GM21447 (cell line): Measurements from ENCODE around the gene ZNF581.

Source experiments
- ATAC-seq: cut with Tn5 transposase; IDR thresholded peaks from one replicate; pipeline ENCODE4 v1.9.1; 2021; ENCODE audit not compliant: unreplicated experiment

The ZNF581 gene

DNA sequence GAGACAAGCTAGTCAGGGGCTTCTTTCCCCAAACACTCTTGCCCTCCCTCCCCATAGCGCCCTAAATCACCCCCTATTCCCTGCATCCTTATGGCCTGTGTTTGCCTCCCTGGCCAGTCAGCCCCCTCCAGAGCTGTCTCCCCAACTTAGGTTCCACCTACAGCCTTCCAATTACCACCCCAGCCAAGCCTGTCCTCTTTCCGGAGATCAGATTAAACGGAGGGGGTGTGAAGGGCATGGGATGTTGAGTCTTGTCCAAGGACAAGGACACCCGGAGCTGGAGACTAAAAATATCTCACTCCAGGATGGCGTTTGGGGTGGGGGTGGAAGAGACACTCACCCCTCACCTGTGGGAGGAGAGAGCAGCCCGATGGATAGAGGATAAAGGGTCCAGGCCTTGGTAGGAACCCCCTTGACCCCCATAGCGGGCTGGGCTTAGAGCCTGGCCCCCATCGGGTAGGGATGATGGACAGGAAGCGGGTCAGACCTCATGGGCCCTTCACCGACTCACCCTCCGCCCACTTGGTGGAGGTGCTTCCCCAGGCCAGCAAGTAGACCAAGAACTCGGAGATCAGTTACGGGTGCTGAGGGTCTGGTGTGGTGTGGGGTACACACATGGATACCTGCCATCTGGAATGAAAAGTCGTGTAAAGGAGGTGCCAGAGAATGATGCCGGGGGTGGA is 32.0 kb upstream of the ZNF581 start:
- ATAC-seq, result no peak

DNA sequence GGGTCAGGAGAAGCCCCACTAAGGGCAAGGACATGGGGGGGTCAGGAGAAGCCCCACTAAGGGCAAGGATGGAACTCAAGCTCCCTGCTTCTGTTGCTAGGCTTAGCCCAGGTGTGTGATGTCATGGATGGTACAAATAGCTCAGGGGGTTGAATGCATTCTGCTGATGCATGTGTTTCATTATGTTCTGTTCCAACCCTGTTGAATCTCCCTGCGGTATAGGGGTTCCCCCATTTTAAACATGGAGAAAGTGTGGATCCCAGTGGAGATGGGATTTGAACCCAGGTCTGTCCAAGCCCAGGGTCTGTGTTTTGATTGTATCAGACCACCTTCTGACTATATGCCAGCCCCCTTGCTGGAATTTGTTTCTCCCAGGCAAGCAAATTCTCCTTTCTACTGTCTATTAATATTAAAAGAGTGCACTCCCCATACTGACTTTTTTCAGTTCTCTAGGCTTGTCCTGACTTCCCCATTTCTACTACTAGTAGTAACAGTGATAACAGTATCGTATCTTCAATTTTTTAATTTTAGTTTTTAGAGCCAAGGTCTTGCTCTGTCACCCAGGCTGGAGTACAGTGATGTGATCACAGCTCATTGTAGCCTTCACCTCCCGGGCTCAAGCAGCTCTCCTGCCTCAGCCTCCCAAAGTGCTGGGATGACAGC is 31.3 kb upstream of the ZNF581 start:
- ATAC-seq, result no peak

- ATAC-seq, result no peak
Observed at GRCh38 chr19:55613396-55613795, 30.1 kb upstream of the ZNF581 start.

- no peak for ATAC-seq
Observed at GRCh38 chr19:55613930-55614710, 29.3 kb upstream of the ZNF581 start.

GRCh38 chr19:55614711-55615542 is 28.5 kb upstream of the ZNF581 start:
- no peak for ATAC-seq

- ATAC-seq, result no peak
Observed at GRCh38 chr19:55615543-55616394, 27.7 kb upstream of the ZNF581 start.

GRCh38 chr19:55616395-55616875 is 27.0 kb upstream of the ZNF581 start:
- no peak for ATAC-seq

GRCh38 chr19:55617426-55617825 is 26.0 kb upstream of the ZNF581 start:
- no peak for ATAC-seq

GRCh38 chr19:55618426-55618825 is 25.0 kb upstream of the ZNF581 start:
- no peak for ATAC-seq

- no peak for ATAC-seq
Observed at GRCh38 chr19:55619286-55619685, 24.2 kb upstream of the ZNF581 start.

GRCh38 chr19:55620410-55621204 is 22.8 kb upstream of the ZNF581 start:
- no peak for ATAC-seq

GRCh38 chr19:55621205-55621672 is 22.2 kb upstream of the ZNF581 start:
- no peak for ATAC-seq

- no peak for ATAC-seq
Observed at GRCh38 chr19:55621673-55622231, 21.7 kb upstream of the ZNF581 start.

GRCh38 chr19:55622242-55622969 is 21.0 kb upstream of the ZNF581 start:
- ATAC-seq, result no peak

GRCh38 chr19:55623130-55623529 is 20.3 kb upstream of the ZNF581 start:
- ATAC-seq, result no peak

GRCh38 chr19:55623561-55623960 is 19.9 kb upstream of the ZNF581 start:
- ATAC-seq, result no peak

DNA sequence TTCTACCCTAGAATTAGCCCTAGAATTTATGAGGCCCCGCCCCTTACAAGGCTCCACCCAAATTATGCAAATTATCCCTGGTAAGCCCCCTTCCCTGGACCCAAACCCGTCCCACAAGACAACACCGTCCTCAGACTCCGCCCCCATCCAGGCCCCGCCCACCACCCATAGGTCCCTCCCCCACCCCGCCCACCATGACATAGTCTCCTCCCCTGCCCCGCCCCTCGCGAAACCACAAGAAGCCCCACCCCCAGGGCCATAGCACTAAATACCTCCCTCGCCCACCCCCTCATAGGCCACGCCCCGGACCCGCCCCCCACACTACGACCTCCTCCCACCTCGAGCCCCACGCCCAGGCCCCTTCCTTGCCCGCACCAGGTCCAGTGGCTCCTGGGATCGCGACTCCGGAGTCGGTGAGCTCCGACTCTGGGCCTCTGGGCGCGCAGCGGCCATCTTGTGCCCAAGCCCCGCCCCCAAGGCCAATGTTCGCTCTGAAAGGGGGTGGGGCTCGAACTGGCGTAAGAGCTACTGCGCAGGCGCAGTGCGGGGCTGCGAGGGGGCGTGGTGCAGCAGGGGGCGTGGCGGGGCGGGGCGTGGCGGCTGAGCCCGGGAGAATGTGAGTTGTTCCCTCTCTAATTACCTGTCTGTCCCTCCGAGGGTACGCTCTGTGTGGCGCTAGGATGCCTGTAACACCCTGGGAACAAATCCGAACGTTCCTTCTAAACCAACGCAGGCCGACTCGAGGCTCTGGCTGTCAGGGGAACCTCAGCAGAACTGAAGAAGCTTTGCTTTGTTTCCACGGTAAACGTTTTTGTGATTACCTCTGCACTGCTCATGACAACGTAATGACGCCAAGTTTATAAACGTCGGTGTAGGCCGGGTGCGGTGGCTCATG is 19.1 kb upstream of the ZNF581 start, which contains the start of gene ZNF784:
Gene ZNF784, minus strand, starts transcription at position 458 of the 895 bp plus-strand sequence. Its CDS starts 5 bp downstream, at position 453.
- peak; percentile 55 for ATAC-seq
